Neutrophil (primary cell): ENCODE measurements around the gene UCK1.

Source experiments
- H3K27ac ChIP-seq: fragments of 200-600 bp; sonication (generic); 2 replicates; pipeline ENCODE4 v1.5.1; 2016; ENCODE audit warnings: mild to moderate bottlenecking, moderate library complexity
- H3K27me3 ChIP-seq: fragments of 200-600 bp; sonication (generic); 2 replicates; pipeline ENCODE4 v1.6.0; 2016; ENCODE audit warnings: mild to moderate bottlenecking
- H3K36me3 ChIP-seq: fragments of 200-600 bp; sonication (generic); 2 replicates; pipeline ENCODE4 v1.5.1; 2017
- H3K4me1 ChIP-seq, 2 experiments: fragments of 200-600 bp in 1 of 2; sonication (generic) in 1 of 2; 1 replicate in 1 of 2; 2 replicates in 1 of 2; pipeline versions ENCODE4 v1.5.1 to v1.6.1; 2013 to 2016; ENCODE audit warnings: low read depth in 1 of 2, low read length in 1 of 2, mild to moderate bottlenecking in 1 of 2, moderate library complexity in 1 of 2; ENCODE audit not compliant: control insufficient read depth in 1 of 2, insufficient read depth in 1 of 2
- H3K4me3 ChIP-seq, 2 experiments: fragments of 200-600 bp in 1 of 2; sonication (generic) in 1 of 2; 1 replicate in 1 of 2; 2 replicates in 1 of 2; pipeline ENCODE4 v1.5.1; 2013 to 2016; ENCODE audit warnings: low read depth in 1 of 2, low read length in 1 of 2, mild to moderate bottlenecking in 1 of 2, moderate library complexity in 1 of 2
- H3K9me3 ChIP-seq: fragments of 200-600 bp; sonication (generic); 2 replicates; pipeline ENCODE4 v1.5.1; 2016
- TF ChIP-seq, protein P1 (sequence below): fragments of 200-600 bp; sonication (generic); IDR thresholded peaks from 2 replicates; pipeline ENCODE4 v1.5.1; 2016; ENCODE audit warnings: antibody characterized with exemption

UCK1 gene

DNA sequence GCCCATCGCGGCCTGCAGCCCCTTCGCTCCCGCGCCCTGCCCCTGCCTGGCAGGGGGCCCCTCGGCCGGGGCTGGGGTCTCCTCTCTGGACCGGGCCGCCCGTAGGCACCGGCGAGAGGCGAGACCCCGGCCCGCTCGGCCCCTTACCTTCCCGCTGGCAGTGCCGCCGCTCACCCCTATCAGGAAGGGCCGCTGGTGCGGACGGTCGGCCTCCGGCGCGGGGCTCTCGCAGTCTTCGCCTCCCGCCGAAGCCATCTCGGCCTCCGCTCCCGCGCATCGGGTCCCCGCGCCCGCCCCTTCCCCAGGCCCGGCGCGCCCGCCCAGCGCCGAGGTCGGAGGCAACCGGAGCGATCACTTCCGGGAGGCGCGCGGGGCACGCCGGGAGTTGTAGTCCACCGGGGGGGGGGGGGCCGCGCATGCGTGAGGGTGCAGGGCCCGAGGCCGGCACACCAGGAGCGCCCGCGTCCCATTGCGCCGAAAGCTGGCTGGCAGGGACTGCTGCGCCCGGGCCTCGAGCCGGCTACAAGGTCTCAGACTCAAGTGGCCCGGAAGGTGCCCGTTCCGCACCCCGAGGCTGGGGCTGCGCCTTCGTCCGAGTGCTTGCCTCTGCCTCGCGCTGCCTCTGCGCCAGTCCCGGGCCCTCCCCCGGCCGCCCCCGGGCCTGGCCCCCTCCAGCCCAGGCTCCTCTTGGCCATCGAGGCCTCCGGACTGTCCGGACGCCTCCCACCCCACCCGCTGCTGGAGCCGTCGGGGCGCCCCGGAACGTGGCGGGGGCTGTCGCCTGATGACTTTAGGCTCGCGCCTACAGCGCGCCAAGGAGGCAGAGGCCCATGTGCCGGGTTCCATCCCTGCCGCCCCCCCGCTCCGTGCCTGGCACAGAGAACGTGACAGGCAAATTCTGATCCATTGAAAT is at the start of gene UCK1:
UCK1 (minus strand) TSS at position 344 of the 913 bp plus-strand sequence; CDS start at position 255, 89 bp downstream.
- Histone ChIP-seq H3K27ac (peak within 1 kb of the TSS; percentile 66), H3K36me3 (peaks cover 39% of the 10 kb centered on the region), H3K4me3 (peak within 1 kb of the TSS; percentile 72 to 97), H3K27me3 (peaks cover 7% of the 10 kb centered on the region), H3K9me3 (no peaks in the 10 kb centered on the region), H3K4me1 (peaks cover 11 to 15% of the 10 kb centered on the region in 2 experiments)
- TF ChIP-seq, protein P1, sequence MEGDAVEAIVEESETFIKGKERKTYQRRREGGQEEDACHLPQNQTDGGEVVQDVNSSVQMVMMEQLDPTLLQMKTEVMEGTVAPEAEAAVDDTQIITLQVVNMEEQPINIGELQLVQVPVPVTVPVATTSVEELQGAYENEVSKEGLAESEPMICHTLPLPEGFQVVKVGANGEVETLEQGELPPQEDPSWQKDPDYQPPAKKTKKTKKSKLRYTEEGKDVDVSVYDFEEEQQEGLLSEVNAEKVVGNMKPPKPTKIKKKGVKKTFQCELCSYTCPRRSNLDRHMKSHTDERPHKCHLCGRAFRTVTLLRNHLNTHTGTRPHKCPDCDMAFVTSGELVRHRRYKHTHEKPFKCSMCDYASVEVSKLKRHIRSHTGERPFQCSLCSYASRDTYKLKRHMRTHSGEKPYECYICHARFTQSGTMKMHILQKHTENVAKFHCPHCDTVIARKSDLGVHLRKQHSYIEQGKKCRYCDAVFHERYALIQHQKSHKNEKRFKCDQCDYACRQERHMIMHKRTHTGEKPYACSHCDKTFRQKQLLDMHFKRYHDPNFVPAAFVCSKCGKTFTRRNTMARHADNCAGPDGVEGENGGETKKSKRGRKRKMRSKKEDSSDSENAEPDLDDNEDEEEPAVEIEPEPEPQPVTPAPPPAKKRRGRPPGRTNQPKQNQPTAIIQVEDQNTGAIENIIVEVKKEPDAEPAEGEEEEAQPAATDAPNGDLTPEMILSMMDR = no peak

DNA sequence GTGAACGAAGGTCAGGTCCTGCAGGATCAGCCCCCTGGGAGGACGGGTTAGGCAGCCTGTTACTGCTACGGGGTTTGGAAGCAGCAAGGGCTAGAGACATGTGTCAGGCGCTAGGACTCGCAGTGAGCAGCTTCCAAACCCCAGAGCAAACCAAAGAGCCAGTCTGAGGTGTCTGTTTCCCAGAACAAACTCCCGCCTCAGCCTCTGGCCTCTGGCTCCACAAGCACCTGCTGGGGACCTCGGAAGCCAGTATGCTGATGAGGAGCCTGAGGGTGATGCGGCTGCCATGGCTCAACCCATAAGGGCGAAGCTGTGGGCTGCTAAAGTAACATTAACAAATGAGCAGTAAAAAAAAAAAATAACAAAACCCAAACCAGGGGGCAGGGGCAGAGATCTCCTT is 49.3 kb upstream of the UCK1 start:
- Histone ChIP-seq H3K27ac (no peak overlapping the region), H3K27me3 (no peaks in the 10 kb centered on the region), H3K9me3 (no peaks in the 10 kb centered on the region), H3K36me3 (peaks cover 91% of the 10 kb centered on the region), H3K4me1 (peaks cover 32 to 36% of the 10 kb centered on the region in 2 experiments), H3K4me3 (no peak overlapping the region)
- TF ChIP-seq, protein P1 = no peak

DNA sequence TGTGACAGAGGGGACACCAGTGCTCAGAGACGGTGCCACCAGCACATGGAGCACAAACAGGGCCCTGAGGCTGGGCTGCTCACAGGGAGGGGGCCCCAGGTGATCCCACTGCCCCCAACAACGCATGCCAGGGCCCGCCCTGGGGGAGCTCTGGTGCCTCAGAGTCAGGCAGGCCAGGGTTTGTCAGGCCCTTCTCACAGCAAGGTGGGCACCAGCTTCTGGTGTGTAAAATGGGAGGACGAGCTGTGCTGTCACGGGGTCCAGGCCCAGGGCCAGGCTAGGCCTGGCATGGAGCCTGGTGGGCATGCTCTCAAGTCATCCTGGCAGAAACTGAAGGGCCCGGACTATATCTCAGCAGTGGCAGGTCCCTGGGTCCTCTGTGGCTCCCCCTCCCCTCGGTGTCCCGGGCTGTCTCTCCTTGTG is 48.7 kb upstream of the UCK1 start:
- Histone ChIP-seq H3K27ac (no peak overlapping the region), H3K9me3 (no peaks in the 10 kb centered on the region), H3K4me1 (peaks cover 26 to 31% of the 10 kb centered on the region in 2 experiments), H3K27me3 (no peaks in the 10 kb centered on the region), H3K36me3 (peaks cover 96% of the 10 kb centered on the region), H3K4me3 (no peak overlapping the region)
- TF ChIP-seq, protein P1 = no peak

DNA sequence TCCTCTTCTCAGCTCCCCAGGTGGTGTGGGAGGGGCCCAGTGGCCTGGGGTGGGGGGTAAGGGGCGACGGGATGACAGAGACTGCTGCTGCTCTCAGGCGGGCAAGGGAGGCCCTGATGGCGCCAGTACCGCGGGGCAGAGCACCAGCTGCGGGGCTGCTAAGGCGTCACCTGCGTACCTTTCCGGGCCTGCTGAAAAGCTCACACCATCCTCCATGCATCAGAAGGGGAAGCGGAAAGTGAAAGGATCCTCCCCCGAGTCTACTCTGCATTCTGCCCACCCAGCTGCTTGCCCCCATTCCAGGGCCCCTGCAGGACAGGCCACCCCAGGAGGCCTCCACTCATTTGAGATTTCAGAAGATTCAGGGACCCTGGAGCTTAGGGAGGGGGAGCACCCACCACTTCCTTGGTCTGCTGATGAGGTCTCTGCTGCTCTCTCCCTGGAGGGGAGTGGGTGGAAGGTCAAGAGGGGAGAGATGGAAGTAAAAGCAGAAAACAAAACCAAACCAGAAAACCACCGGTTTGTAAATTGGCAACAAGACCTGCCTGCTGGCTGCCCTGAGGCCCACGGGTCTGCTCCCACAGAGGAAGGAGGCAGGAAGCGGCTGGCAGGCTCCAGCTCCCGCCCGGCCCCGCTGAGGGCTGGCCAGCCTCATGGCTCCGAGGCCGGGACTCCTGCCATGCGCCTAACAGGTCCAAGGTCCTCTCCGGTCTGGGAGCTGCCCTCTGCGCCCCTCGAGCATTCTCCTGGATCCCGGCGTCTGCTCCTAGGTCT is 47.9 kb upstream of the UCK1 start:
- Histone ChIP-seq H3K27me3 (no peaks in the 10 kb centered on the region), H3K4me1 (peaks cover 17 to 22% of the 10 kb centered on the region in 2 experiments), H3K27ac (peak overlapping the region; percentile 72), H3K4me3 (peak overlapping the region; percentile 2 to 44), H3K36me3 (peaks cover 92% of the 10 kb centered on the region), H3K9me3 (no peaks in the 10 kb centered on the region)
- TF ChIP-seq, protein P1 = no peak

DNA sequence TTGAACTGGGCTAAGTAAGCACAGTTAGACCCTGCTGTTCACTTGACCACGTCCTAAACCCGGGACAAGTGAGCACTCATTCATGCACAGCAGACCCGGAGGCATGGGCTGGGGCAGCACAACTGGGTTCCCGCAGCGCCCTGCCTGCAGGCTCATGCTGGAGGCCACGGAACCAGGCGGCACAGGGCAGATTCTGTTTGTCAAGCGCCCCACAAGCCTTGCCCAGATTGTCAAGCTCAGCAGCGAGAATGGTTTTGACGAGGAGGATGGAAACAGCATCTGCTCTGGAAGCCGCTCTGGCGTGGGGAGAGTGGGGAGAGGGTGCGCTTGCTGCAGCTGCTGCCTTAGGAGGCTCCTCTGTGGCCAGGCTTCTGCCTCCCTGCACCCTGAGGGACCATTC is 47.0 kb upstream of the UCK1 start:
- Histone ChIP-seq H3K4me1 (peaks cover 11 to 15% of the 10 kb centered on the region in 2 experiments), H3K36me3 (peaks cover 87% of the 10 kb centered on the region), H3K27ac (no peak overlapping the region), H3K4me3 (no peak overlapping the region), H3K27me3 (no peaks in the 10 kb centered on the region), H3K9me3 (no peaks in the 10 kb centered on the region)
- TF ChIP-seq, protein P1 = no peak
